Measurements from ENCODE around the gene SIDT1.

The SIDT1 gene
- total RNA-seq: 50.8 to 88.1 (median 57.4) reads per million in 3 donors

- H3K27me3 ChIP-seq (replicated peaks; ENCODE audit: control insufficient read depth, insufficient read depth, low read length, poor library complexity, severe bottlenecking): no peaks in the 10 kb centered on the region
These were observed at the start of gene SIDT1 for GRCh38 chr3:113531826-113532697. Gene SIDT1, plus strand, starts transcription at chr3:113532555. Its CDS starts 467 bp downstream, at chr3:113533022.

GRCh38 chr3:113485161-113485609, 47.2 kb upstream of the SIDT1 start:
- no peak overlapping the region for H3K27ac ChIP-seq (ENCODE audit: insufficient read depth, low read length, poor library complexity, severe bottlenecking)
- no peak overlapping the region for H3K4me3 ChIP-seq (ENCODE audit: insufficient read depth, low read depth, low read length, poor library complexity, severe bottlenecking)
- DNase-seq: peak in 2 of 3 donors; percentile 5 to 11
- no peaks in the 10 kb centered on the region for H3K27me3 ChIP-seq (replicated peaks; ENCODE audit: control insufficient read depth, insufficient read depth, low read length, poor library complexity, severe bottlenecking)
- no peaks in the 10 kb centered on the region for H3K9me3 ChIP-seq (ENCODE audit: control insufficient read depth, low read length)
- peaks cover 9% of the 10 kb centered on the region for H3K36me3 ChIP-seq (ENCODE audit: control insufficient read depth, insufficient read depth, low read length)
- peaks cover 4% of the 10 kb centered on the region for H3K4me1 ChIP-seq (ENCODE audit: control insufficient read depth, insufficient read depth, low read length, poor library complexity, severe bottlenecking)

More at GRCh38 chr3:113531826-113532697, at the start of gene SIDT1:
- H3K4me1 ChIP-seq (ENCODE audit: control insufficient read depth, insufficient read depth, low read length, poor library complexity, severe bottlenecking): peaks cover 8% of the 10 kb centered on the region
- peak; percentile 36 to 56 (median 52) for DNase-seq
- H3K27ac ChIP-seq (ENCODE audit: insufficient read depth, low read length, poor library complexity, severe bottlenecking): peak within 1 kb of the TSS; percentile 86
- H3K4me3 ChIP-seq (ENCODE audit: insufficient read depth, low read depth, low read length, poor library complexity, severe bottlenecking): peak within 1 kb of the TSS; percentile 97
- no peaks in the 10 kb centered on the region for H3K9me3 ChIP-seq (ENCODE audit: control insufficient read depth, low read length)
- H3K36me3 ChIP-seq (ENCODE audit: control insufficient read depth, insufficient read depth, low read length): no peaks in the 10 kb centered on the region

GRCh38 chr3:113495035-113495434, 37.3 kb upstream of the SIDT1 start:
- Histone ChIP-seq H3K4me3 (ENCODE audit: insufficient read depth, low read depth, low read length, poor library complexity, severe bottlenecking) (no peak overlapping the region), H3K36me3 (ENCODE audit: control insufficient read depth, insufficient read depth, low read length) (peaks cover 7% of the 10 kb centered on the region), H3K27me3 (replicated peaks; ENCODE audit: control insufficient read depth, insufficient read depth, low read length, poor library complexity, severe bottlenecking) (no peaks in the 10 kb centered on the region), H3K4me1 (ENCODE audit: control insufficient read depth, insufficient read depth, low read length, poor library complexity, severe bottlenecking) (no peaks in the 10 kb centered on the region), H3K27ac (ENCODE audit: insufficient read depth, low read length, poor library complexity, severe bottlenecking) (no peak overlapping the region), H3K9me3 (ENCODE audit: control insufficient read depth, low read length) (no peaks in the 10 kb centered on the region)
- peak in 2 of 3 donors; percentile 11 to 15 for DNase-seq

GRCh38 chr3:113496924-113497323, 35.4 kb upstream of the SIDT1 start:
- no peak for DNase-seq
- Histone ChIP-seq H3K4me1 (ENCODE audit: control insufficient read depth, insufficient read depth, low read length, poor library complexity, severe bottlenecking) (no peaks in the 10 kb centered on the region), H3K27ac (ENCODE audit: insufficient read depth, low read length, poor library complexity, severe bottlenecking) (no peak overlapping the region), H3K4me3 (ENCODE audit: insufficient read depth, low read depth, low read length, poor library complexity, severe bottlenecking) (no peak overlapping the region), H3K36me3 (ENCODE audit: control insufficient read depth, insufficient read depth, low read length) (peaks cover 10% of the 10 kb centered on the region), H3K27me3 (replicated peaks; ENCODE audit: control insufficient read depth, insufficient read depth, low read length, poor library complexity, severe bottlenecking) (no peaks in the 10 kb centered on the region), H3K9me3 (ENCODE audit: control insufficient read depth, low read length) (no peaks in the 10 kb centered on the region)

GRCh38 chr3:113498221-113499005, 33.9 kb upstream of the SIDT1 start:
- no peaks in the 10 kb centered on the region for H3K4me1 ChIP-seq (ENCODE audit: control insufficient read depth, insufficient read depth, low read length, poor library complexity, severe bottlenecking)
- H3K36me3 ChIP-seq (ENCODE audit: control insufficient read depth, insufficient read depth, low read length): peaks cover 3% of the 10 kb centered on the region
- no peak overlapping the region for H3K27ac ChIP-seq (ENCODE audit: insufficient read depth, low read length, poor library complexity, severe bottlenecking)
- no peak for DNase-seq
- H3K9me3 ChIP-seq (ENCODE audit: control insufficient read depth, low read length): no peaks in the 10 kb centered on the region
- no peak overlapping the region for H3K4me3 ChIP-seq (ENCODE audit: insufficient read depth, low read depth, low read length, poor library complexity, severe bottlenecking)
- H3K27me3 ChIP-seq (replicated peaks; ENCODE audit: control insufficient read depth, insufficient read depth, low read length, poor library complexity, severe bottlenecking): no peaks in the 10 kb centered on the region

GRCh38 chr3:113499081-113499480, 33.3 kb upstream of the SIDT1 start:
- Histone ChIP-seq H3K9me3 (ENCODE audit: control insufficient read depth, low read length) (no peaks in the 10 kb centered on the region), H3K4me1 (ENCODE audit: control insufficient read depth, insufficient read depth, low read length, poor library complexity, severe bottlenecking) (no peaks in the 10 kb centered on the region), H3K27ac (ENCODE audit: insufficient read depth, low read length, poor library complexity, severe bottlenecking) (no peak overlapping the region), H3K36me3 (ENCODE audit: control insufficient read depth, insufficient read depth, low read length) (peaks cover 3% of the 10 kb centered on the region), H3K4me3 (ENCODE audit: insufficient read depth, low read depth, low read length, poor library complexity, severe bottlenecking) (no peak overlapping the region), H3K27me3 (replicated peaks; ENCODE audit: control insufficient read depth, insufficient read depth, low read length, poor library complexity, severe bottlenecking) (no peaks in the 10 kb centered on the region)
- DNase-seq: no peak

GRCh38 chr3:113501597-113501996, 30.8 kb upstream of the SIDT1 start:
- peaks cover 3% of the 10 kb centered on the region for H3K36me3 ChIP-seq (ENCODE audit: control insufficient read depth, insufficient read depth, low read length)
- H3K27me3 ChIP-seq (replicated peaks; ENCODE audit: control insufficient read depth, insufficient read depth, low read length, poor library complexity, severe bottlenecking): no peaks in the 10 kb centered on the region
- no peak overlapping the region for H3K27ac ChIP-seq (ENCODE audit: insufficient read depth, low read length, poor library complexity, severe bottlenecking)
- H3K4me3 ChIP-seq (ENCODE audit: insufficient read depth, low read depth, low read length, poor library complexity, severe bottlenecking): no peak overlapping the region
- no peaks in the 10 kb centered on the region for H3K4me1 ChIP-seq (ENCODE audit: control insufficient read depth, insufficient read depth, low read length, poor library complexity, severe bottlenecking)
- no peaks in the 10 kb centered on the region for H3K9me3 ChIP-seq (ENCODE audit: control insufficient read depth, low read length)
- DNase-seq: no peak

GRCh38 chr3:113505867-113506266, 26.5 kb upstream of the SIDT1 start:
- no peak for DNase-seq
- Histone ChIP-seq H3K4me3 (ENCODE audit: insufficient read depth, low read depth, low read length, poor library complexity, severe bottlenecking) (no peak overlapping the region), H3K36me3 (ENCODE audit: control insufficient read depth, insufficient read depth, low read length) (peaks cover under 1% of the 10 kb centered on the region), H3K27ac (ENCODE audit: insufficient read depth, low read length, poor library complexity, severe bottlenecking) (no peak overlapping the region), H3K4me1 (ENCODE audit: control insufficient read depth, insufficient read depth, low read length, poor library complexity, severe bottlenecking) (no peaks in the 10 kb centered on the region), H3K9me3 (ENCODE audit: control insufficient read depth, low read length) (no peaks in the 10 kb centered on the region), H3K27me3 (replicated peaks; ENCODE audit: control insufficient read depth, insufficient read depth, low read length, poor library complexity, severe bottlenecking) (no peaks in the 10 kb centered on the region)

- no peaks in the 10 kb centered on the region for H3K4me1 ChIP-seq (ENCODE audit: control insufficient read depth, insufficient read depth, low read length, poor library complexity, severe bottlenecking)
- H3K27ac ChIP-seq (ENCODE audit: insufficient read depth, low read length, poor library complexity, severe bottlenecking): no peak overlapping the region
- no peaks in the 10 kb centered on the region for H3K36me3 ChIP-seq (ENCODE audit: control insufficient read depth, insufficient read depth, low read length)
- no peak for DNase-seq
- H3K27me3 ChIP-seq (replicated peaks; ENCODE audit: control insufficient read depth, insufficient read depth, low read length, poor library complexity, severe bottlenecking): no peaks in the 10 kb centered on the region
- no peak overlapping the region for H3K4me3 ChIP-seq (ENCODE audit: insufficient read depth, low read depth, low read length, poor library complexity, severe bottlenecking)
- H3K9me3 ChIP-seq (ENCODE audit: control insufficient read depth, low read length): no peaks in the 10 kb centered on the region
These were observed 24.8 kb upstream of the SIDT1 start for GRCh38 chr3:113507501-113508067.

All from effector memory CD4-positive, alpha-beta T cell (primary cell).